Trophoblast cell (in vitro differentiated cells and primary cell): Measurements from ENCODE around the gene BTN3A1.

Experiments
- DNase-seq, 2 donors: peaks; one replicate each; pipeline ENCODE4 v3.0.0-alpha.2; 2016
- H2AFZ ChIP-seq: 2 replicates; pipeline ENCODE4 v1.6.1; 2013; ENCODE audit warnings: low read length, moderate library complexity, mild to moderate bottlenecking; ENCODE audit not compliant: insufficient read depth, poor library complexity
- H2AK5ac ChIP-seq: 2 replicates; pipeline ENCODE4 v1.6.1; 2013; ENCODE audit warnings: mild to moderate bottlenecking, low read length
- H2BK120ac ChIP-seq: 2 replicates; pipeline ENCODE4 v1.6.1; 2013; ENCODE audit warnings: low read length, mild to moderate bottlenecking, moderate library complexity; ENCODE audit not compliant: insufficient read depth, poor library complexity
- H2BK12ac ChIP-seq: 2 replicates; pipeline ENCODE4 v1.6.1; 2013; ENCODE audit warnings: mild to moderate bottlenecking, low read length, moderate library complexity
- H2BK5ac ChIP-seq: 2 replicates; pipeline ENCODE4 v1.6.1; 2013; ENCODE audit warnings: low read length, low read depth, moderate library complexity, mild to moderate bottlenecking; ENCODE audit not compliant: poor library complexity
- H3K14ac ChIP-seq: 2 replicates; pipeline ENCODE4 v1.6.1; 2013; ENCODE audit warnings: mild to moderate bottlenecking, low read length
- H3K18ac ChIP-seq: 2 replicates; pipeline ENCODE4 v1.6.1; 2013; ENCODE audit warnings: mild to moderate bottlenecking, low read length
- H3K23ac ChIP-seq: 2 replicates; pipeline ENCODE4 v1.6.1; 2013; ENCODE audit warnings: low read length
- H3K27ac ChIP-seq: 2 replicates; pipeline ENCODE4 v1.5.1; 2013; ENCODE audit warnings: low read depth, mild to moderate bottlenecking, inconsistent platforms, low read length, moderate library complexity
- H3K27me3 ChIP-seq: 2 replicates; pipeline ENCODE4 v1.6.1; 2013; ENCODE audit warnings: inconsistent platforms, mild to moderate bottlenecking, low read length, moderate library complexity; ENCODE audit not compliant: insufficient read depth
- H3K36me3 ChIP-seq, 2 experiments: 1 replicate in 1 of 2; 2 replicates in 1 of 2; pipeline ENCODE4 v1.6.1; 2013; ENCODE audit warnings: low read length in 2 of 2, mild to moderate bottlenecking in 2 of 2, moderate library complexity in 1 of 2; ENCODE audit not compliant: insufficient read depth in 2 of 2, control insufficient read depth in 1 of 2
- H3K4ac ChIP-seq: 2 replicates; pipeline ENCODE4 v1.6.1; 2013; ENCODE audit warnings: low read depth, mild to moderate bottlenecking, low read length, moderate library complexity
- H3K4me1 ChIP-seq, 2 experiments: 1 replicate in 1 of 2; 2 replicates in 1 of 2; pipeline ENCODE4 v1.6.1; 2013; ENCODE audit warnings: low read length in 2 of 2, mild to moderate bottlenecking in 2 of 2, moderate library complexity in 1 of 2; ENCODE audit not compliant: insufficient read depth in 2 of 2, control insufficient read depth in 1 of 2
- H3K4me2 ChIP-seq: 2 replicates; pipeline ENCODE4 v1.6.1; 2013; ENCODE audit warnings: inconsistent platforms, mild to moderate bottlenecking, low read length, moderate library complexity
- H3K4me3 ChIP-seq: 2 replicates; pipeline ENCODE4 v1.5.1; 2013; ENCODE audit warnings: mild to moderate bottlenecking, low read depth, low read length, inconsistent platforms
- H3K79me1 ChIP-seq: one replicate; pipeline ENCODE4 v1.6.1; 2013; ENCODE audit warnings: low read length
- H3K79me2 ChIP-seq: 2 replicates; pipeline ENCODE4 v1.6.1; 2013; ENCODE audit warnings: low read length, mild to moderate bottlenecking; ENCODE audit not compliant: control insufficient read depth, insufficient read depth, poor library complexity
- H3K9ac ChIP-seq: 2 replicates; pipeline ENCODE4 v1.6.1; 2013; ENCODE audit warnings: mild to moderate bottlenecking, low read length
- H3K9me3 ChIP-seq: 2 replicates; pipeline ENCODE4 v1.6.1; 2013; ENCODE audit warnings: low read depth, mild to moderate bottlenecking, control low read depth, inconsistent platforms, low read length; ENCODE audit not compliant: insufficient read depth
- H4K12ac ChIP-seq: 2 replicates; pipeline ENCODE4 v1.6.1; 2013; ENCODE audit warnings: low read depth, mild to moderate bottlenecking, low read length, moderate library complexity
- H4K8ac ChIP-seq: 2 replicates; pipeline ENCODE4 v1.6.1; 2013; ENCODE audit warnings: low read depth, mild to moderate bottlenecking, low read length, moderate library complexity
- H4K91ac ChIP-seq: one replicate; pipeline ENCODE4 v1.6.1; 2013; ENCODE audit warnings: low read depth, mild to moderate bottlenecking, low read length, moderate library complexity
- WGBS: extraction: QIAGEN DNeasy Blood & Tissue Kit; methylation state at CpG from one replicate; pipeline ENCODE4 v1.1.7; 2013; ENCODE audit warnings: missing lambda C conversion rate; ENCODE audit not compliant: insufficient read length, insufficient coverage; ENCODE audit errors: extremely low coverage; 5-methylcytosine and 5-hydroxymethylcytosine counted together

The BTN3A1 gene

GRCh38 chr6:26379292-26379691 is 22.8 kb upstream of the BTN3A1 start:
- Histone ChIP-seq H3K4me1 (peaks cover 0 to 3% of the 10 kb centered on the region in 2 experiments), H3K4ac (no peak overlapping the region), H2AFZ (no peak overlapping the region), H2BK12ac (no peak overlapping the region), H3K79me1 (peaks cover 2% of the 10 kb centered on the region), H3K79me2 (no peaks in the 10 kb centered on the region), H3K36me3 (no peaks in the 10 kb centered on the region), H3K23ac (no peak overlapping the region), H3K14ac (no peak overlapping the region), H4K8ac (no peak overlapping the region), H3K9ac (no peak overlapping the region), H3K27me3 (no peaks in the 10 kb centered on the region), H2AK5ac (no peak overlapping the region), H4K12ac (no peak overlapping the region), H3K18ac (no peak overlapping the region), H4K91ac (no peak overlapping the region), H3K27ac (no peak overlapping the region), H3K4me2 (no peak overlapping the region), H2BK5ac (no peak overlapping the region), H2BK120ac (no peak overlapping the region), H3K9me3 (no peaks in the 10 kb centered on the region), H3K4me3 (no peak overlapping the region)
- WGBS = no CpG with 5 or more reads among the region's 3 CpGs
- DNase-seq = no peak

GRCh38 chr6:26379740-26380139 is 22.3 kb upstream of the BTN3A1 start:
- Histone ChIP-seq H3K4me1 (peaks cover 0 to 3% of the 10 kb centered on the region in 2 experiments), H3K79me1 (peaks cover 2% of the 10 kb centered on the region), H3K27me3 (no peaks in the 10 kb centered on the region), H4K91ac (no peak overlapping the region), H3K36me3 (no peaks in the 10 kb centered on the region), H3K27ac (no peak overlapping the region), H3K4ac (no peak overlapping the region), H3K79me2 (no peaks in the 10 kb centered on the region), H2BK12ac (no peak overlapping the region), H2BK120ac (no peak overlapping the region), H3K14ac (no peak overlapping the region), H4K8ac (no peak overlapping the region), H4K12ac (no peak overlapping the region), H3K4me2 (no peak overlapping the region), H2BK5ac (no peak overlapping the region), H3K18ac (no peak overlapping the region), H3K9ac (no peak overlapping the region), H3K4me3 (no peak overlapping the region), H3K9me3 (no peaks in the 10 kb centered on the region), H2AK5ac (no peak overlapping the region), H3K23ac (no peak overlapping the region), H2AFZ (no peak overlapping the region)
- no peak for DNase-seq

GRCh38 chr6:26380256-26380655 is 21.8 kb upstream of the BTN3A1 start:
- no peak overlapping the region for H3K18ac ChIP-seq
- H3K4ac ChIP-seq = no peak overlapping the region
- H3K14ac ChIP-seq = no peak overlapping the region
- H2BK12ac ChIP-seq = no peak overlapping the region
- no peak overlapping the region for H2BK5ac ChIP-seq
- H2AFZ ChIP-seq = no peak overlapping the region
- peaks cover 2% of the 10 kb centered on the region for H3K79me1 ChIP-seq
- no peak overlapping the region for H3K4me2 ChIP-seq
- H3K27me3 ChIP-seq = no peaks in the 10 kb centered on the region
- H3K79me2 ChIP-seq = no peaks in the 10 kb centered on the region
- no peak for DNase-seq
- no peak overlapping the region for H3K23ac ChIP-seq
- H4K91ac ChIP-seq = no peak overlapping the region
- H3K9me3 ChIP-seq = no peaks in the 10 kb centered on the region
- no peak overlapping the region for H3K4me3 ChIP-seq
- no peak overlapping the region for H2BK120ac ChIP-seq
- H4K8ac ChIP-seq = no peak overlapping the region
- H3K4me1 ChIP-seq = peaks cover 0 to 3% of the 10 kb centered on the region in 2 experiments
- no peak overlapping the region for H2AK5ac ChIP-seq
- no peaks in the 10 kb centered on the region for H3K36me3 ChIP-seq
- H4K12ac ChIP-seq = no peak overlapping the region
- no CpG with 5 or more reads among the region's 3 CpGs for WGBS
- no peak overlapping the region for H3K9ac ChIP-seq
- H3K27ac ChIP-seq = no peak overlapping the region

- WGBS = no CpG with 5 or more reads among the region's 6 CpGs
- no peak overlapping the region for H3K18ac ChIP-seq
These were observed 20.0 kb upstream of the BTN3A1 start for GRCh38 chr6:26382121-26382520.

More at GRCh38 chr6:26382121-26382520, 20.0 kb upstream of the BTN3A1 start:
- Histone ChIP-seq H4K91ac (no peak overlapping the region), H3K9ac (no peak overlapping the region), H2BK12ac (no peak overlapping the region), H3K9me3 (no peaks in the 10 kb centered on the region), H3K14ac (no peak overlapping the region), H2AK5ac (no peak overlapping the region), H3K27me3 (no peaks in the 10 kb centered on the region), H3K36me3 (no peaks in the 10 kb centered on the region), H4K8ac (no peak overlapping the region), H2BK120ac (no peak overlapping the region), H2AFZ (no peak overlapping the region), H3K27ac (no peak overlapping the region), H2BK5ac (no peak overlapping the region), H3K79me1 (peaks cover 2% of the 10 kb centered on the region), H3K79me2 (no peaks in the 10 kb centered on the region), H3K4me2 (no peak overlapping the region), H3K4ac (no peak overlapping the region), H3K4me3 (no peak overlapping the region), H3K23ac (no peak overlapping the region), H3K4me1 (peaks cover 0 to 3% of the 10 kb centered on the region in 2 experiments), H4K12ac (no peak overlapping the region)
- no peak for DNase-seq
